ENCODE measurements around the gene TBC1D21.

The TBC1D21 gene

GRCh38 chr15:73873456-73873855 lies at the start of gene TBC1D21:
Gene TBC1D21, plus strand, starts transcription at chr15:73873564. Its CDS starts 146 bp downstream, at chr15:73873710.
- DNase-seq (ENCODE audit: low read depth in 4 of 4, low spot score in 1 of 4), result no peak

GRCh38 chr15:73826711-73827251 lies 46.6 kb upstream of the TBC1D21 start:
- DNase-seq (ENCODE audit: low read depth in 4 of 4, low spot score in 1 of 4), result no peak

- no peak for DNase-seq (ENCODE audit: low read depth in 4 of 4, low spot score in 1 of 4)
Observed at GRCh38 chr15:73829523-73829922, 43.8 kb upstream of the TBC1D21 start.

GRCh38 chr15:73832657-73833056 lies 40.7 kb upstream of the TBC1D21 start:
- DNase-seq (ENCODE audit: low read depth in 4 of 4, low spot score in 1 of 4), result no peak

GRCh38 chr15:73836845-73837244 lies 36.5 kb upstream of the TBC1D21 start:
- DNase-seq (ENCODE audit: low read depth in 4 of 4, low spot score in 1 of 4), result no peak

- no peak for DNase-seq (ENCODE audit: low read depth in 4 of 4, low spot score in 1 of 4)
Observed at GRCh38 chr15:73838831-73839426, 34.4 kb upstream of the TBC1D21 start.

GRCh38 chr15:73839699-73840377 lies 33.5 kb upstream of the TBC1D21 start:
- DNase-seq (ENCODE audit: low read depth in 4 of 4, low spot score in 1 of 4), result no peak

GRCh38 chr15:73840771-73841170 lies 32.6 kb upstream of the TBC1D21 start:
- DNase-seq (ENCODE audit: low read depth in 4 of 4, low spot score in 1 of 4), result no peak

- DNase-seq (ENCODE audit: low read depth in 4 of 4, low spot score in 1 of 4), result no peak
Observed at GRCh38 chr15:73841756-73842725, 31.3 kb upstream of the TBC1D21 start.

- DNase-seq (ENCODE audit: low read depth in 4 of 4, low spot score in 1 of 4), result no peak
Observed at GRCh38 chr15:73843787-73844186, 29.6 kb upstream of the TBC1D21 start.

- DNase-seq (ENCODE audit: low read depth in 4 of 4, low spot score in 1 of 4), result no peak
Observed at GRCh38 chr15:73844356-73844755, 29.0 kb upstream of the TBC1D21 start.

- DNase-seq (ENCODE audit: low read depth in 4 of 4, low spot score in 1 of 4), result no peak
Observed at GRCh38 chr15:73845507-73845906, 27.9 kb upstream of the TBC1D21 start.

- no peak for DNase-seq (ENCODE audit: low read depth in 4 of 4, low spot score in 1 of 4)
Observed at GRCh38 chr15:73845907-73846306, 27.5 kb upstream of the TBC1D21 start.

GRCh38 chr15:73849641-73850040 lies 23.7 kb upstream of the TBC1D21 start:
- no peak for DNase-seq (ENCODE audit: low read depth in 4 of 4, low spot score in 1 of 4)

GRCh38 chr15:73850228-73850627 lies 23.1 kb upstream of the TBC1D21 start:
- no peak for DNase-seq (ENCODE audit: low read depth in 4 of 4, low spot score in 1 of 4)

GRCh38 chr15:73851689-73852088 lies 21.7 kb upstream of the TBC1D21 start:
- DNase-seq (ENCODE audit: low read depth in 4 of 4, low spot score in 1 of 4), result peak in 2 of 4 experiments; percentile 19 to 21

- no peak for DNase-seq (ENCODE audit: low read depth in 4 of 4, low spot score in 1 of 4)
Observed at GRCh38 chr15:73852507-73852906, 20.9 kb upstream of the TBC1D21 start.

GRCh38 chr15:73854265-73854664 lies 19.1 kb upstream of the TBC1D21 start:
- DNase-seq (ENCODE audit: low read depth in 4 of 4, low spot score in 1 of 4), result no peak

GRCh38 chr15:73856458-73857192 lies 16.7 kb upstream of the TBC1D21 start:
- DNase-seq (ENCODE audit: low read depth in 4 of 4, low spot score in 1 of 4), result no peak

GRCh38 chr15:73857193-73857920 lies 16.0 kb upstream of the TBC1D21 start:
- DNase-seq (ENCODE audit: low read depth in 4 of 4, low spot score in 1 of 4), result no peak

Data from stimulated activated CD4-positive, alpha-beta T cell treated with anti-CD3 and anti-CD28 coated beads, Interleukin-1b, Interleukin-23, amount 100 ng/mL, for 24 hours (primary cell).